ENCODE results near the gene MSI2.

MSI2 gene

GRCh38 chr17:57444682-57445450 lies 188.5 kb downstream of the MSI2 start:
- no peak for FAIRE-seq

DNA sequence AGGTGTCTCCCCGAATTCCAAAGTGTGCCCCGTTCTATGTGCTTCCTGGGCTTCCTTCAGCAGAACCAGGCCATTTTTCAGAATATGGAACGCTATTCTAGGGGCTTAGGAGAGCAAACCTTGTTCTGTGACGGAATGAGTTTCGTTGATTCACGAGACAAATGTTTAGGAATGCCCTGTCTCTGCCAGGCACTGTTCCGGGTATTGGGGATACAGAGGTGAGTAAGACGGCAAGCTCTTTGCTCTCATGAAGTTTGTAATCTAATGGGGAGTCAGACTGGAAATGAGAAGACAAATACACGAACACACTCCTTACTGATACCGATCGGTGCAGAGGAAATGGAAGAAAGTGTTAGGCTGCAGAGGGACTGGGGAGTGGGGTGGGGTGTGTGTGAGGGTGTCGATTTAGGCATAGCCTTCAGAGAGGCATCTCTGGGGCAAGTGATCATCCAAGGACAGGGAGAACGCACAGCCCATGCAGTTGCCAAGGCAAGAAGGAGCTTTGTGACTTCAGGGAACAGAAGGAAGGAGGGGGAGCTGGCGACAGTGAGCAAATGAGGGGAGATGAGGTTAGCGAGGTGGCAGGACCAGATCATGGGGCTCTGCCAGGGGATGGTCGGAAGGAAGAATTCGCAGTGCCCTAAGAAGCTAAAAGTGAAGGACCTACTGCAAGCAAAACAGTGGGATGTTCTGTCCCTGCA lies 189.6 kb downstream of the MSI2 start:
- no peak for FAIRE-seq

- FAIRE-seq: no peak
These were observed 191.2 kb downstream of the MSI2 start for GRCh38 chr17:57447357-57447989.

DNA sequence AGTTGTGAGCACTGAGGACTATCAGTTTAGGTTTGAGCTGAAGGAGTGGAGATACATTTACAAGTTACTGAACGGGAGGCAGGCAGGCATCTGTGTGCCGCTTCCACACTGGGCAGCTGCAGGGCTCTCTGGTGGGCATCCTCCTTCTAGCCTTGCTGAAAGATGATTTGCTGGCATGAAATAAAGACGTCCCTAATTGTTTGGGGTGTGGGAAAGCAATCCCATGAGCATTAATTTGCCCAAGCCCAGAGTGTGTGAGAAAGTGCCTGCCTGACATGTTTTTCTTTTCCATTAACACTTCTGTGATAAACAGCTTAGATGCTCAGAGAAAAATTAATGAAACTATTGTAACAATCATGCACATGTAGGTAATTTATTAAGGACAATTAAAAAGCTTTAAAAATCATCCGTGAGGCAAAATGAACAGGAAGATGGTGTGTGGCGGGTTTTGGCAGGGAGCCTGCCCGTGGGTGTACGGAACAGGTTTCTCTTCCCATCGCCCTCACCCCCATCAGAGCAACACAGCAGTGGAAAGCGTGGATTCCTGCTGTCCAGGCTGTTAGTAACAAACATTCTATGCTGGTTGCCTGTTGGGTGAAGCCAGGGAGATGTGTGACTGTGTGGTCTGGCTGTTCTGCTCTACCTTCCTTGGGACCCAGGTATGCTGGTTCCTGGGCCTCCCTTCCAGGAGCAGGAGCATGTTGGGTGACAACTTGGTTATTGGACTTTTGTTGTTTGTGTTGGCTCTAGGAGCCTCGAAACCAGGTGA lies 191.9 kb downstream of the MSI2 start:
- no peak for FAIRE-seq

GRCh38 chr17:57448759-57449283 lies 192.5 kb downstream of the MSI2 start:
- no peak for FAIRE-seq

GRCh38 chr17:57451191-57451590 lies 194.9 kb downstream of the MSI2 start:
- no peak for FAIRE-seq

- FAIRE-seq: no peak
These were observed 195.3 kb downstream of the MSI2 start for GRCh38 chr17:57451643-57452042.

DNA sequence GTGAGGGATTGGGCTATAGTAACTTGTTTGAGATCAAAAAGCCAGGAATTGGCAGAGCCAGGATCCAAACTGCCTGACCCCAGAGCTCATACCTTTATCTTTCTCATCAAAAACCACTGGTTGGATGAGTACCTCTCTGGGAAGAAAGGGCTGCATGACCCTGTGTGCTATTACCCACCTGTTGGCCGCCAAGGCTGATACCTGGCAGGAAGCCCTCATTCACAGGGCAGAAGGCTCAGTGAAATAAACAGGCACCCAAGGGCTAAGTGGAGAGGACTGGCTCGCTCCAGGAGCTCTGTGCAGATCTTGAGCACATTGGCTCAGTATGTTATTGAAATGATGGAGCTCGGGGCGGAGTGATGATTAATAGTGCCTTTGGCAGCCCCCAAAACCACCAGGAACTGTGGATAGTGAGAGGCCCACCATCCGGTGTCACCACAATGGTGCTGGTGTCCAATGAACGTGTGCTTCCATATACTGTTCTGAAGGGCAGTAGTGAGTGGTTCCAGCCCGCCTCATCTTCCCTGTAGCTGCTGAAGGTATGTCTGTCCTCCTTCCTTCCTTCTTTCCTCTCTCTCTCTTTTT lies 197.6 kb downstream of the MSI2 start:
- FAIRE-seq: no peak

- no peak for FAIRE-seq
These were observed 198.4 kb downstream of the MSI2 start for GRCh38 chr17:57454729-57455062.

DNA sequence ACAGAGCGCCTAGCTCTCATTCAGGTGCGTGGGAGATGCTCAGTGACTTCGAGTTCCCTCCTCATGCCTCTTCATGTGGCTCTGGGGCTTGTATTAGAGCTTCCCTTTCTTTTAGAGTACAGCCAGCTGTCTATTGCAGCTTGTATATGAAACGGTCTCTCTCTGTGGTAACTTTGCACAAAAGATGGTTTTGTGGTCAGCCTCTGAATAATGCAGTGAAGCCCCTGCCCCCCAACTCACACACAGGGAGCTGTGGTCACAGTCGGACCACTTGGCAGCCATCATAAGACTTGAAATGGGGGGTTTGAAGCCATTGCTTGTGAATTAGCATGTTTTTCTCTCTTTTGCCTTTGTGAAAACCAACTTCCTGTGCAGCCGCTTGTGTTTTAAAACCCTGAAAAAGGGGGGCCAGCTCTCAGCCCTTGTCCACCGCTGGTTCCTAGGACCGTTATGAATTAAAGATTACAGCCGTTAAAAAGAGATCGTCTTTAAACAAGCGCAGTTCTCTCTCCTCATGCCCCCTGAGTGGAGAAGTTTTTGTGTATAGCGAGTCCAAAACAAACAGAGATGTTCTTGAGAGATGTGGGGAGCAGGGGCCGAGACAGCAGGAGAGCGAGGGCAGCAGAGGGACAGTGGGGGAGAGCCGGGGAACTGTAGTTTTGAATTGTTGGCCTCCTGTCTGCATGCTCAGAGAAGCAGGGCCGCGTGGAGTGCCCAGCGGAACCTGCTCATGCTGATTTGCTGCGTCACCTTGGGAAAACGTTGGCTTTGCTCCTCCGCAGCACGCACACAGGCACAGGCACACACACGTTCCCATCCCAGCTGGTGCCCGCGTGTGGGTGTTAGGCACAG lies 199.0 kb downstream of the MSI2 start:
- no peak for FAIRE-seq

DNA sequence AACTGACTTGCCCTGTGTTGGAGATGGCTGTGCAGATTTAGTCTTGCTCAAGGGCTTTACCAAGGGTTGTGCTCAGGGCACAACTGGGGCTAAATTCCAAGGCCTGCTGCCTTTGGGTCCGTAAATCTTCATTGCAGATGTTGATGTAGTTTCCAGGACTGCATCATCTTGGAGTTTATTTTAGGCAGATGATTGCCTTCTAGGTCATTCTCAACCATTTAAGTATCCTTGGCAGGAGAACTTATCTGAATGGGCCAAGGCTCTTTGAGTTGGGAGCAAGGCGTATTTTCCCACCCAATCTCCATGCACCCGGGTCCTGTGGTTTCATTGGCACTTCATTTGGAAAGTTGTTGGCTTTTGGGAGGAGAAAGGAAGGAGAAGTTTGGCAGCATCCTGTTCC lies 200.3 kb downstream of the MSI2 start:
- FAIRE-seq: no peak

GRCh38 chr17:57457188-57457587 lies 200.9 kb downstream of the MSI2 start:
- no peak for FAIRE-seq

DNA sequence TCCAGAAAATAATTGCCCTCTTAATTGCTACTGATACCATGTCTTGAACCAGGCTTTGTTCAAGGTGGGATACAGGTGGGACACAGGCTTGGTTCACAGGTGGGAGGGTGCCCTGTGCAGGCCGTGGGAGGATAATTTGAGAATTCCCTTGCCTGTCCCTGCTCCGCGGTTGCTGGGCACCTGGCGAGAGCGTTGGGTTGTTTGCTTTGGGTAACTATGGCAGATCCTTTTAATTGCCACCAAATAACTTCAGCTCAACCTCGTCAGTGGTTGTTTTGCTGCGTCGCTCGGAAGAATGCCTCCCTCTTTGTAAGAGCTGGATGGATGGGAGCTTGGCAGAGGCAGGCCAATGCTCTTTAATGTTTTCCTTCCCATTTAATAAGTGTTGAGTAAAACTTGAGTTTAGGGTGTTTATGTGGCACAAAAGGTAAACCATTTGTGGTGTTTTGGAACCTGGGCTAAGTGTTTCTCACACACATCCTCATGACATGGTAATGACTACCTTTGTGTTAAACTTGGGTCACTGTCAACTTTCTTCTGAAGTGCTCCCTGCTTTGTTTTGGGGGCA lies 202.5 kb downstream of the MSI2 start:
- no peak for FAIRE-seq

DNA sequence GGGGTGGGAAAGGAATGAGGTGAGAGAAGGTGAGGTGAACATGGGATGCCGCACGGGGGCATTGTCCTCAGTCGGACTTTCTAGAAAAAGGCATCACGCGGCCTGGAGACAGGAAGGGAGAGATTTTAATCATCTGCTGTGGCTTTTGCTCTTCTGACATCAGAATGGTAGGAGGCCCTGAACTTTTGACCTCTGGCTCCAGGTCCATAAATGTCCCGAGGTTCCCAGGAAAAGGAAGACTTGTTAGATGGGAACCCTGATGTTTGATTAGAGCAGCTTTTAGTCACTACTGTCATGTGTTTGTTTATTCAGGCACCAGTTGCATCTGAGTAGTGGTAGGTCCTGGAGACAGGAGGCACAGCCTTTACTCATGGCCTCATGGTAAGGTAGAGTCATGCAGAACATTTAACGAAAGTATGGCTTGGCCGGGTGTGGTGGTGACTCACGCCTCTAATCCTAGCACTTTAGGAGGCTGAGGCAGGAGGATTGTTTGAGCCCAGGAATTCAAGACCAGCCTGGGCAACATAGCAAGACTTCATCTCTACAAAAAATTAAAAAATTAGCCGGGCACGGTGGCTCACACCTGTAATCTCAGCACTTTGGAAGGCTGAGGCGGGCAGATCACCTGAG lies 203.1 kb downstream of the MSI2 start:
- no peak for FAIRE-seq

GRCh38 chr17:57461082-57461481 lies 204.8 kb downstream of the MSI2 start:
- no peak for FAIRE-seq

DNA sequence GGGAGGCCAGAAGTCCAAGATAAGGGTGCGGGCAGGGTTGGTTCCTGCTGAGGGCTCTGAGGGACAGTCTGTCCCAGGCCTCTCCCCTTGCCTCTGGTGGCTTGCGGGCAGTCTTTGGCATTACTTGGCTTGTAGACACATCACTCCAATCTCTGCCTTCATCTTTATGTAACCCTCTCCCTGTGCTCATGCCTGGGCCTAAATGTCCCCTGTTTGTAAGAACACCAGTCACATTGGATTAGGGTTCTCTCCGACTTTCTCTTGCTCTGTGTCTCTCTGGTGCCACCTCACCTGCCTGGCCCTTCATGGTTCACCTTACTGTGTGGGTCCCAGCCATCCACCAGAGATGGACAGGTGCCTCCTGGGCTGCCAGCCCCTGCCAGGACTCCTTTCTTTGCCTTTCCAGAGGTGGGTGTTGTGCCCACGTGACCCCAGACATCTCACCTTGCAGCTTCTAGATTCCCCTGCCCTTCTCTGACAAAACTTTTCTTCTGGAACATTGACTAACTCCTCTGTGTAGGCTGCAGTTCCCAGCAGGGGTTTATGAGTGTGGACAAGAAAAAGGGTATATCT lies 205.8 kb downstream of the MSI2 start:
- no peak for FAIRE-seq

- no peak for FAIRE-seq
These were observed 207.0 kb downstream of the MSI2 start for GRCh38 chr17:57463103-57463885.

DNA sequence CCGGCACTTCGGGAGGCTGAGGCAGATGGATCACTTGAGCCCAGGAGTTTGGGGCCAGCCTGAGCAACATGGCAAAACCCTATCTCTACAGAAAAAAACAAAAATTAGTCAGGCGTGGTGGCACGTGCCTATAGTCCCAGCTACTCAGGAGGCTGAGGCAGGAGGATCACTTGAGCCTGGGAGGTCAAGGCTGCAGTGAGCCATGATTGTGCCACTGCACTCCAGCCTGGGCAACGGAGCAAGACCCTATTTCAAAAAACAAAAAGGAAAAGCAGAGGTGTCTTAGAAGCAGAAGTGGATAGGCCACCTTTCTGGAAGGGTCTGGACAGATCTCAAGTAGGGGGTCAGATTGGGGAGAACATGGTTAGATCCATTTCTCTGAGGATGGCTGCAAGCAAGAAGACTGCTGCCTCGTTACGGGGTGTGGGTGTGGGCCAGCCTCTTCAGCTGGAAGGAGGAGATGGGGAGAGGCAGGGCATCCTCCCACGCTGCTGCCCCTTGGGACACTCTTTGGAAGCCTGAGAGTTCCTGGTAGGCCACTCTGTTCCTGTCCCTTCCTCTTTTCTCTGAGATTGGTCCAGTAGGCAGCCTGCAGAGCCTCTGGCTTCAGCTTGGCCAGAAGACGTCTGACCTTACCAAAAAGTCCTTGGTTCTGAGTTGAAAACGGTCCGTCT lies 208.0 kb downstream of the MSI2 start:
- FAIRE-seq: no peak

- no peak for FAIRE-seq
These were observed 209.3 kb downstream of the MSI2 start for GRCh38 chr17:57465610-57466009.

All from TTC549 (cell line).